AG04450 (cell line): ENCODE results near the gene PPM1H. TPM values are rescaled to one million over a fixed set of nuclear protein-coding genes. Genes with fewer than 3 reads are reported as not detected.

Experiments
- CTCF ChIA-PET: fragments of 300-600, 350-600 bp; formaldehyde crosslinking; extraction: SDS; loops from one replicate; lab custom pipeline; 2022; ENCODE audit warnings: antibody characterized with exemption, inconsistent platforms; lab: Charles Lee
- POLR2A ChIA-PET: fragments of 350-600 bp; formaldehyde crosslinking; extraction: SDS; loops from one replicate; lab custom pipeline; 2021; ENCODE audit warnings: antibody characterized with exemption, inconsistent platforms; lab: Yijun Ruan, JAX
- DNase-seq: peaks from one replicate; pipeline ENCODE4 v3.0.0-alpha.2; 2011; ENCODE audit warnings: low read depth, low spot score
- H3K27ac ChIP-seq: one replicate; pipeline ENCODE4 v1.5.1; 2012; ENCODE audit warnings: low read depth, low read length, control low read depth
- H3K27me3 ChIP-seq: one replicate; pipeline ENCODE4 v1.6.0; 2012; ENCODE audit warnings: low read length; ENCODE audit not compliant: control insufficient read depth, insufficient read depth
- H3K4me3 ChIP-seq: 2 replicates; pipeline ENCODE4 v1.5.1; 2011; ENCODE audit warnings: mild to moderate bottlenecking, low read depth, low read length, control low read depth
- H3K9me3 ChIP-seq: 2 replicates; pipeline ENCODE4 v1.5.1; 2012; ENCODE audit warnings: low read length; ENCODE audit not compliant: control insufficient read depth, insufficient read depth
- polyA plus RNA-seq: library from polyadenylated mRNA; depleted of rRNA; stranded (reverse); fragments of >200 nt; gene quantifications from 2 replicates; pipeline ENCODE4 v1.2.3, GENCODE V29; 2011
- TF ChIP-seq, protein P1 (sequence below): IDR thresholded peaks from 2 replicates; pipeline ENCODE4 v1.5.1; 2011; ENCODE audit warnings: low read depth, low read length, control low read depth, inconsistent platforms

The PPM1H gene
- polyA plus RNA-seq, 1 experiment = 0.12 TPM

- H3K9me3 ChIP-seq = no peaks in the 10 kb centered on the region
- no peak overlapping the region for H3K4me3 ChIP-seq
- no peaks in the 10 kb centered on the region for H3K27me3 ChIP-seq
- TF ChIP-seq, protein P1, sequence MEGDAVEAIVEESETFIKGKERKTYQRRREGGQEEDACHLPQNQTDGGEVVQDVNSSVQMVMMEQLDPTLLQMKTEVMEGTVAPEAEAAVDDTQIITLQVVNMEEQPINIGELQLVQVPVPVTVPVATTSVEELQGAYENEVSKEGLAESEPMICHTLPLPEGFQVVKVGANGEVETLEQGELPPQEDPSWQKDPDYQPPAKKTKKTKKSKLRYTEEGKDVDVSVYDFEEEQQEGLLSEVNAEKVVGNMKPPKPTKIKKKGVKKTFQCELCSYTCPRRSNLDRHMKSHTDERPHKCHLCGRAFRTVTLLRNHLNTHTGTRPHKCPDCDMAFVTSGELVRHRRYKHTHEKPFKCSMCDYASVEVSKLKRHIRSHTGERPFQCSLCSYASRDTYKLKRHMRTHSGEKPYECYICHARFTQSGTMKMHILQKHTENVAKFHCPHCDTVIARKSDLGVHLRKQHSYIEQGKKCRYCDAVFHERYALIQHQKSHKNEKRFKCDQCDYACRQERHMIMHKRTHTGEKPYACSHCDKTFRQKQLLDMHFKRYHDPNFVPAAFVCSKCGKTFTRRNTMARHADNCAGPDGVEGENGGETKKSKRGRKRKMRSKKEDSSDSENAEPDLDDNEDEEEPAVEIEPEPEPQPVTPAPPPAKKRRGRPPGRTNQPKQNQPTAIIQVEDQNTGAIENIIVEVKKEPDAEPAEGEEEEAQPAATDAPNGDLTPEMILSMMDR = no peak
- DNase-seq = no peak
- H3K27ac ChIP-seq = no peak overlapping the region
- POLR2A ChIA-PET = no interaction called here
- CTCF ChIA-PET = no interaction called here
Observed at GRCh38 chr12:62720661-62721330, 214.2 kb downstream of the PPM1H start.

- Histone ChIP-seq H3K4me3 (no peak overlapping the region), H3K9me3 (no peaks in the 10 kb centered on the region), H3K27me3 (no peaks in the 10 kb centered on the region), H3K27ac (no peak overlapping the region)
- ChIA-PET CTCF (interaction anchor here (0.9 kb wide), 1 partner anchor 139 kb away, joined by 4 read pairs; no protein-coding TSS in a partner anchor), POLR2A (no interaction called here)
- no peak for DNase-seq
- TF ChIP-seq, protein P1 = no peak
Observed at GRCh38 chr12:62720025-62720424, 214.9 kb downstream of the PPM1H start.

DNA sequence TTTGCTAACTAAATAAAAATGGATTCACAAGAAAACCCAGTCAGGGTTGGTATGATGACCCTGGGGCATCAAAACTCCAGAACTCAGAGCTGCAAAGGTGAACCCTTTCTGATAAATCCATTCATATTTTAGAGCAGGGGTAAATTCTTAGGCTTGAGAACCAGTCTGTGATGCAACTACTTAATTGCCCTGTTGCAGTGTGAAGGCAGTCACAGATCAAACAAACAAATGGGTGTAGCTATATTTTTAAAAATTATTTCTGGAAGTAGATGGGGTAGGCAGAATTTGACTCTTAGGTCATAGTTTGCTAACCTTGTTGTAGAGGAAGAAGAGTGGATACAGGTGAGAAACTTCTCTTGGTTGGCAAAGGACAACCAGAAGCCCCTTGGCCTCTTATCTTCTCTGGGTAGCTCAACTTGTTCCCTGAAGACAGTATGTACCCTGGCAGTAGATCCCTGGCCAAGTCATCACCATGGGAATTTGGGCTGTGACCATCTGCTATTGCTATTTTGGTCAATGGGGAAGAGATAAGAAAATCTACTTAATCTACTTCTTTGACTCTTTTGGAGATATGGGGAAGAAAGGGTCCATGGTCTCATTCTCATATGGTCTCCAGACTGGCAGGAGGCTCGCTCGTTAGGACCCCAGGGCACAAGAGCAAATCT is 216.1 kb downstream of the PPM1H start:
- DNase-seq = no peak
- TF ChIP-seq, protein P1 = no peak
- Histone ChIP-seq H3K27me3 (no peaks in the 10 kb centered on the region), H3K9me3 (no peaks in the 10 kb centered on the region), H3K27ac (no peak overlapping the region), H3K4me3 (no peak overlapping the region)
- POLR2A ChIA-PET = no interaction called here
- CTCF ChIA-PET = interaction anchor here (0.9 kb wide), 1 partner anchor 137 kb away, joined by 4 read pairs; no protein-coding TSS in a partner anchor

DNA sequence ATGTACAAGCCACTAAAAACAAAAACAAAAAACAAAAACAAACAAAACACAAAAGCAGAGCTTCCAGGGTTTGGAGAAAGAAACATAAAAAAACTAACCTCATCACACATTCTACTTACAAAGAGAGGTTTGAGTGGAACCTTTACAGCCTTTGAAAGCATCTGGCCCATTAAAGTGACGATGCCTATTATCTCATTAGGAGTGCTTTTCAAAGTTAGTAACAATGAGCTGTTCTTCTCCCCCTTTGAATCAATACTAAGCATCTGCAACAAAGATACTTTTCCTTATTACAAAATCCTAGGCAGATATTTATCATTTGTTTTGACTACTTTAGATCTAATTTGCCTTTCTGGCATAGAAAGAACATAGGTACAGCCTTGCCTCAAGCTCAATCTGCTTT is 217.3 kb downstream of the PPM1H start:
- no peak overlapping the region for H3K27ac ChIP-seq
- H3K4me3 ChIP-seq = no peak overlapping the region
- ChIA-PET POLR2A (no interaction called here), CTCF (no interaction called here)
- H3K27me3 ChIP-seq = no peaks in the 10 kb centered on the region
- DNase-seq = no peak
- TF ChIP-seq, protein P1 = no peak
- no peaks in the 10 kb centered on the region for H3K9me3 ChIP-seq

GRCh38 chr12:62716866-62717525 is 218.0 kb downstream of the PPM1H start:
- no peak for DNase-seq
- POLR2A ChIA-PET = no interaction called here

More at GRCh38 chr12:62716866-62717525, 218.0 kb downstream of the PPM1H start:
- TF ChIP-seq, protein P1 = no peak
- CTCF ChIA-PET = no interaction called here
- H3K27me3 ChIP-seq = no peaks in the 10 kb centered on the region
- no peak overlapping the region for H3K27ac ChIP-seq
- H3K9me3 ChIP-seq = no peaks in the 10 kb centered on the region
- no peak overlapping the region for H3K4me3 ChIP-seq
